ENCODE results near the gene FJX1.
A peak's percentile ranks its signal among the peaks of the same experiment; 100 is the strongest.

The FJX1 gene

GRCh38 chr11:35588627-35589026 is 29.6 kb upstream of the FJX1 start:
- peak; percentile 72 for DNase-seq (ENCODE audit: low read depth)
- no peaks in the 10 kb centered on the region for H3K36me3 ChIP-seq (ENCODE audit: control insufficient read depth, insufficient read depth, low read length, severe bottlenecking)
- H3K4me1 ChIP-seq (ENCODE audit: control insufficient read depth, insufficient read depth, low read length): peaks cover 14% of the 10 kb centered on the region
- H3K9me3 ChIP-seq (ENCODE audit: control insufficient read depth, low read length): no peaks in the 10 kb centered on the region
- H3K4me3 ChIP-seq (ENCODE audit: low read length): no peak overlapping the region
- H3K9ac ChIP-seq (ENCODE audit: low read length): no peak overlapping the region
- no peaks in the 10 kb centered on the region for H3K27me3 ChIP-seq (replicated peaks; ENCODE audit: control insufficient read depth, insufficient read depth, low read length)

GRCh38 chr11:35589281-35589680 is 29.0 kb upstream of the FJX1 start:
- H3K4me3 ChIP-seq (ENCODE audit: low read length): no peak overlapping the region
- DNase-seq (ENCODE audit: low read depth): no peak
- no peaks in the 10 kb centered on the region for H3K9me3 ChIP-seq (ENCODE audit: control insufficient read depth, low read length)
- H3K36me3 ChIP-seq (ENCODE audit: control insufficient read depth, insufficient read depth, low read length, severe bottlenecking): no peaks in the 10 kb centered on the region
- peaks cover 7% of the 10 kb centered on the region for H3K4me1 ChIP-seq (ENCODE audit: control insufficient read depth, insufficient read depth, low read length)
- H3K9ac ChIP-seq (ENCODE audit: low read length): no peak overlapping the region
- no peaks in the 10 kb centered on the region for H3K27me3 ChIP-seq (replicated peaks; ENCODE audit: control insufficient read depth, insufficient read depth, low read length)

GRCh38 chr11:35590412-35590811 is 27.8 kb upstream of the FJX1 start:
- Histone ChIP-seq H3K36me3 (ENCODE audit: control insufficient read depth, insufficient read depth, low read length, severe bottlenecking) (no peaks in the 10 kb centered on the region), H3K27me3 (replicated peaks; ENCODE audit: control insufficient read depth, insufficient read depth, low read length) (no peaks in the 10 kb centered on the region), H3K9me3 (ENCODE audit: control insufficient read depth, low read length) (no peaks in the 10 kb centered on the region), H3K9ac (ENCODE audit: low read length) (no peak overlapping the region), H3K4me3 (ENCODE audit: low read length) (no peak overlapping the region), H3K4me1 (ENCODE audit: control insufficient read depth, insufficient read depth, low read length) (peaks cover 5% of the 10 kb centered on the region)
- no peak for DNase-seq (ENCODE audit: low read depth)

- peak; percentile 65 for DNase-seq (ENCODE audit: low read depth)
- H3K4me1 ChIP-seq (ENCODE audit: control insufficient read depth, insufficient read depth, low read length): peaks cover 5% of the 10 kb centered on the region
Measured at GRCh38 chr11:35593143-35593542, 25.1 kb upstream of the FJX1 start.

GRCh38 chr11:35594680-35595079 is 23.6 kb upstream of the FJX1 start:
- no peak for DNase-seq (ENCODE audit: low read depth)
- H3K27me3 ChIP-seq (replicated peaks; ENCODE audit: control insufficient read depth, insufficient read depth, low read length): no peaks in the 10 kb centered on the region

More at GRCh38 chr11:35593143-35593542, 25.1 kb upstream of the FJX1 start:
- H3K9ac ChIP-seq (ENCODE audit: low read length): no peak overlapping the region
- no peak overlapping the region for H3K4me3 ChIP-seq (ENCODE audit: low read length)
- no peaks in the 10 kb centered on the region for H3K9me3 ChIP-seq (ENCODE audit: control insufficient read depth, low read length)
- no peaks in the 10 kb centered on the region for H3K36me3 ChIP-seq (ENCODE audit: control insufficient read depth, insufficient read depth, low read length, severe bottlenecking)
- no peaks in the 10 kb centered on the region for H3K27me3 ChIP-seq (replicated peaks; ENCODE audit: control insufficient read depth, insufficient read depth, low read length)

GRCh38 chr11:35598254-35599125 is 19.8 kb upstream of the FJX1 start:
- DNase-seq (ENCODE audit: low read depth): no peak
- H3K4me3 ChIP-seq (ENCODE audit: low read length): no peak overlapping the region
- H3K9me3 ChIP-seq (ENCODE audit: control insufficient read depth, low read length): no peaks in the 10 kb centered on the region
- peaks cover 12% of the 10 kb centered on the region for H3K4me1 ChIP-seq (ENCODE audit: control insufficient read depth, insufficient read depth, low read length)
- no peaks in the 10 kb centered on the region for H3K36me3 ChIP-seq (ENCODE audit: control insufficient read depth, insufficient read depth, low read length, severe bottlenecking)
- no peaks in the 10 kb centered on the region for H3K27me3 ChIP-seq (replicated peaks; ENCODE audit: control insufficient read depth, insufficient read depth, low read length)
- H3K9ac ChIP-seq (ENCODE audit: low read length): no peak overlapping the region

More at GRCh38 chr11:35594680-35595079, 23.6 kb upstream of the FJX1 start:
- no peaks in the 10 kb centered on the region for H3K36me3 ChIP-seq (ENCODE audit: control insufficient read depth, insufficient read depth, low read length, severe bottlenecking)
- peaks cover 10% of the 10 kb centered on the region for H3K4me1 ChIP-seq (ENCODE audit: control insufficient read depth, insufficient read depth, low read length)
- H3K9ac ChIP-seq (ENCODE audit: low read length): no peak overlapping the region
- no peak overlapping the region for H3K4me3 ChIP-seq (ENCODE audit: low read length)
- no peaks in the 10 kb centered on the region for H3K9me3 ChIP-seq (ENCODE audit: control insufficient read depth, low read length)

- Histone ChIP-seq H3K4me3 (ENCODE audit: low read length) (no peak overlapping the region), H3K9ac (ENCODE audit: low read length) (no peak overlapping the region), H3K27me3 (replicated peaks; ENCODE audit: control insufficient read depth, insufficient read depth, low read length) (no peaks in the 10 kb centered on the region), H3K36me3 (ENCODE audit: control insufficient read depth, insufficient read depth, low read length, severe bottlenecking) (no peaks in the 10 kb centered on the region), H3K9me3 (ENCODE audit: control insufficient read depth, low read length) (no peaks in the 10 kb centered on the region), H3K4me1 (ENCODE audit: control insufficient read depth, insufficient read depth, low read length) (peaks cover 17% of the 10 kb centered on the region)
- DNase-seq (ENCODE audit: low read depth): no peak
Measured at GRCh38 chr11:35600331-35600838, 17.9 kb upstream of the FJX1 start.

- no peak overlapping the region for H3K4me3 ChIP-seq (ENCODE audit: low read length)
- H3K9ac ChIP-seq (ENCODE audit: low read length): no peak overlapping the region
- H3K4me1 ChIP-seq (ENCODE audit: control insufficient read depth, insufficient read depth, low read length): peaks cover 25% of the 10 kb centered on the region
- DNase-seq (ENCODE audit: low read depth): no peak
- H3K27me3 ChIP-seq (replicated peaks; ENCODE audit: control insufficient read depth, insufficient read depth, low read length): no peaks in the 10 kb centered on the region
- H3K9me3 ChIP-seq (ENCODE audit: control insufficient read depth, low read length): no peaks in the 10 kb centered on the region
- no peaks in the 10 kb centered on the region for H3K36me3 ChIP-seq (ENCODE audit: control insufficient read depth, insufficient read depth, low read length, severe bottlenecking)
Measured at GRCh38 chr11:35602160-35602793, 16.0 kb upstream of the FJX1 start.

GRCh38 chr11:35602979-35603378 is 15.3 kb upstream of the FJX1 start:
- Histone ChIP-seq H3K9me3 (ENCODE audit: control insufficient read depth, low read length) (no peaks in the 10 kb centered on the region), H3K36me3 (ENCODE audit: control insufficient read depth, insufficient read depth, low read length, severe bottlenecking) (no peaks in the 10 kb centered on the region), H3K9ac (ENCODE audit: low read length) (no peak overlapping the region), H3K4me1 (ENCODE audit: control insufficient read depth, insufficient read depth, low read length) (peaks cover 25% of the 10 kb centered on the region), H3K4me3 (ENCODE audit: low read length) (no peak overlapping the region), H3K27me3 (replicated peaks; ENCODE audit: control insufficient read depth, insufficient read depth, low read length) (no peaks in the 10 kb centered on the region)
- no peak for DNase-seq (ENCODE audit: low read depth)

GRCh38 chr11:35605706-35606105 is 12.6 kb upstream of the FJX1 start:
- Histone ChIP-seq H3K4me3 (ENCODE audit: low read length) (no peak overlapping the region), H3K4me1 (ENCODE audit: control insufficient read depth, insufficient read depth, low read length) (peaks cover 14% of the 10 kb centered on the region), H3K9ac (ENCODE audit: low read length) (no peak overlapping the region), H3K36me3 (ENCODE audit: control insufficient read depth, insufficient read depth, low read length, severe bottlenecking) (no peaks in the 10 kb centered on the region), H3K9me3 (ENCODE audit: control insufficient read depth, low read length) (no peaks in the 10 kb centered on the region), H3K27me3 (replicated peaks; ENCODE audit: control insufficient read depth, insufficient read depth, low read length) (no peaks in the 10 kb centered on the region)
- DNase-seq (ENCODE audit: low read depth): no peak

GRCh38 chr11:35606206-35606605 is 12.1 kb upstream of the FJX1 start:
- Histone ChIP-seq H3K27me3 (replicated peaks; ENCODE audit: control insufficient read depth, insufficient read depth, low read length) (no peaks in the 10 kb centered on the region), H3K4me3 (ENCODE audit: low read length) (no peak overlapping the region), H3K4me1 (ENCODE audit: control insufficient read depth, insufficient read depth, low read length) (peaks cover 14% of the 10 kb centered on the region), H3K9ac (ENCODE audit: low read length) (no peak overlapping the region), H3K36me3 (ENCODE audit: control insufficient read depth, insufficient read depth, low read length, severe bottlenecking) (no peaks in the 10 kb centered on the region), H3K9me3 (ENCODE audit: control insufficient read depth, low read length) (no peaks in the 10 kb centered on the region)
- no peak for DNase-seq (ENCODE audit: low read depth)
